Measurements from ENCODE around the gene ZNF91.
"Not testable (repeated sequence)": the region's sequence is repeated elsewhere in the genome, so short reads cannot be mapped to it uniquely, and the experiment has no call there.

ZNF91 gene

GRCh38 chr19:23318941-23319340 is 76.3 kb downstream of the ZNF91 start:
- DNase-seq (ENCODE audit: low spot score); FAIRE-seq: not testable (repeated sequence)

DNA sequence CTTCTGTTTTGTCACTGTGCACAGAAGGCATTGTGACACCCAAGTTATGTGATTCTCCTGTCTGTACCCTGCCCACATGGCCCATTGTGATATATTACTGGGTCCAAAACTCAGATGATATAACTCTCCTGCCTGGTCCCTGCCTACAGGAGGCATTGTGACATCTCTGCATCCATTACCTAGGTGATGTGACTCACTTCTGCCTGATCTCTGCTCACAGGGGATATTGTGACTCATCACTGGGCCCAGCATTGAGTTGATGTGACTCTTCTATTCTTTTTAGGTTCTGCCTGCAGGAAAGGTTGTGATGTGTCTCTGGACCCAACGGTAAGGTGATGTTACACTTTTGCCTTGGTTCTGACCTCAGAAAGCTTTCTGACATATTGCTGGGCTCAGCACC is 77.1 kb downstream of the ZNF91 start:
- DNase-seq (ENCODE audit: low spot score) (no peak), FAIRE-seq (no peak)

DNA sequence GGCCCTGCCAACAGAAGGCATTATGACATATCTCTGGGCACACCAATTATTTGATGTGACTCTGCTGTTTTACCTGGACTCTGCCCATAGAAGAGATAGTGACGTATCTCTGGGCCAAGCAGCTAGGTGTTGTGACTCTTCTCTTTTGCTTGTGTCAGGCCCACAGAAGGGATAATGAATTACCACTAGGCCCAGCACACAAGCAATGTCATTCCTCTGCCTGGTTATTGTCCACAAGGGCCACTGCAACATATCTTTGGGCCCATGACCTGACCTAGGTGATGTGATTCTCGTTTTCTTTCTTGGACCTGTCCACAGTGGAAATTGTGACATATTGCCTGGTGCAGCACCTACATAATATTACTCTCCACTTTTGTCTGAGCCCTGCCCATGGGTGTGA is 80.0 kb downstream of the ZNF91 start:
- no peak for DNase-seq (ENCODE audit: low spot score)
- FAIRE-seq: no peak

DNA sequence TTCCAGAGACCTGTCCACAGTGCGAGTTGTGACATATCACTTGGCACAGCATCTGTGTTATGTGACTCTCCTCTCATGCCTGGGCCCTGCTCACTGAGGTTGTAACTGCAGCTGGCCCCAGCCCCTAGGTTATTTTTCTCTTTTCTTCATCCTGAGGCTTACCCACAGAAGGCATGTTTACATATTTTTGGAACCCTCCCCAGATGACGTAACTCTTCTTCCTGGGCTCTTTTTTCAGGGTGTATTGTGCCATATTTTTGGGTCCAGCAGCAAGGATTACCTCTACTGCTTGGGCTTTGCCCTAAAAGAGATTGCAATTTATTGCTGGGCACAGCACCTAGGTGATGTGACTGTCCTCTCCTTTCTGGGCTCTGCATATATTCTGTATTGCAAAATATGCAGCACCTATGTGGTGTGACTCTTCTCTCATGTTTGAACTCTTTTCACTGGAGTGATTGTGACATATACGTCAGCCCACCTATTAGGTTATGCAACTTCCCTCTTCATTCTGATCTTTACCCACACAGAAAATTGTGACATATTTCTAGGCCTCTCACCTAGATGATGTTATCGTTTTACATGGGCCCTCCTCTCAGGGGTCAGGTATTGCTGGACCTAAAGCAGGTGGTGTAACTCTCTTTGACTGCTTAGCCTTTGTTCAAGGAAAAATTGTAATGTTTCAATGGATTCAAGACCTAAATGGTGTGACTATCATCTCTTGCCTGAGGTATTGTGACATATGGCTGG is 80.6 kb downstream of the ZNF91 start:
- FAIRE-seq: no peak
- no peak for DNase-seq (ENCODE audit: low spot score)

DNA sequence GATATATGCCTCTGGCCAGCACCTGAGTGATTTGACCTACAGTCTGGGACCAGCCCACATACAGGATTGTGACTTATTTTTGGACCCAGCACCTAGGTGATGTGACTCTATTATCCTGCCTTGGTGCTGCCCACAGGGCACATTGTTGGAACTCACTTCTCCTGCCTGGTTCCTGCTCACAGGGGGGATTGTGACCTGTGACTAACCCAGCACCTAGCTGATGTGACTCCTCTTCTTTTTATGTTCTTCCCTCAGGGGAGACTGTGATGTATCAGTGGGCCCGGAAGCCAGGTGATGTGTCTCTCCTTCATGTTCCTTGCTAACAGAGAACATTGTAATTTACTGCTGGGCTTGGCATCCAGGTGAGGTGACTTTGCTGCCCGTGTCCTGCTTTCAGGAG is 82.1 kb downstream of the ZNF91 start:
- no peak for DNase-seq (ENCODE audit: low spot score)
- no peak for FAIRE-seq

DNA sequence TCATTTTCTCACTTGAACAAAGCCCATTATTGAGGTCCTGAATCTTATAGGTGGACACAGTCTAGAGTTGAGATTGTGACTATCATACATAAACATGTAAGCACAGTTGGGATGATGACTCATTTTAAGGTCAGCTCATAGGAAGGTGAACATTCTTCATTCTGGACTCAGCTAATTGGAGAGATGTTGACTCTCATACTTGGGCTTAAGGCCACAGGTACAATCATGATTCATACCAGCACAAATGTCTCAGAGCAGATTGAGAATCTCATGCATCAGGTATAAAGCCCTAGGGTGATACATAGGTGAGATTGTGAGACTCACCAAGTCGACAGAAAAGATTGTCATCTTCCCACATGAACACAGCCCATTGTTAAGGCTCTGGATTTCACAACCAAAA is 82.8 kb downstream of the ZNF91 start:
- DNase-seq (ENCODE audit: low spot score) (no peak), FAIRE-seq (no peak)

GRCh38 chr19:23311551-23311950 is 83.7 kb downstream of the ZNF91 start:
- DNase-seq (ENCODE audit: low spot score): no peak
- no peak for FAIRE-seq

DNA sequence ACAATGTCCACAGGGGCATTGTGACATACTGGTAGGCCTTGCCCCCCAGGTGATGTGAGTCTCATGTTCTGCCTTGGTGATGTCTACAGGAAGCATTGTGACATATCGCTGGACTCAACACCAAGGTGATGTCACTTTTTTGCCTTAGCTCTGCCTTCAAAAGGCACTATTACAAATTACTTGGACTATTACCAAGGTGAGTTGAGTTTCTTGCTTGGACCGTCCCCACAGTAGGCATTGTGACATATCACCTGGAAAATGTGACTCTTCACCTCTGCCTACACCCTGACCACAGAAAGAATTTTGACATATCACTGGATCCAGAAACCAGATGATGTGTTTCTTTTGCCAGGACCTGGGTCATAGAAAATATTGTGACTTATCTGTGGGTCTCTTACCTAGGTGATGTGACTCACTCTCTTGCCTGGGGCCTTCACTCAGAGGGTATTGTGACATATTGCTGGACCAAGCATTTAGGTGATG is 84.5 kb downstream of the ZNF91 start:
- DNase-seq (ENCODE audit: low spot score) (no peak), FAIRE-seq (no peak)

- DNase-seq (ENCODE audit: low spot score): no peak
- no peak for FAIRE-seq
Observed at GRCh38 chr19:23309926-23310325, 85.3 kb downstream of the ZNF91 start.

GRCh38 chr19:23305555-23305954 is 89.7 kb downstream of the ZNF91 start:
- FAIRE-seq (no peak), DNase-seq (ENCODE audit: low spot score) (no peak)

- FAIRE-seq (no peak), DNase-seq (ENCODE audit: low spot score) (no peak)
Observed at GRCh38 chr19:23304238-23304637, 91.0 kb downstream of the ZNF91 start.

DNA sequence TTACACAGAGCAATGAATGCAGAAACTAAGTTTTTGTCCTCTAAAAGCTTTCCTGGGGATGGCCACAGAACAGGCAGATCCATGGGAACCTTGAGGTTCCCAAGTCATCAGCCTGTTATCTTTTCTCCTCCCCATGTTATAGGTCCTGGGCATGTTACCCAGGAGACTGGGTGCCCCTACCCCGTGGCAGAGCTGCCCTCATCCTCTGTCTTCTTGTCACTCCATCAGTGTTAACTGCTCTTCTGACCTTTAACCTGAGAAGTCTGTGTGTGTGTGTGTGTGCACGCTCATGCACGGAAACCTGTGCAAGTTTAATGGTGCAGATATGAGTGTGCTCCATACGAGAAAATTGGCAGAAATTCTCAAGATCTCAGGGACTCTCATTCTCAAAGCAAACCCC is 101.1 kb downstream of the ZNF91 start:
- DNase-seq (ENCODE audit: low spot score) (no peak), FAIRE-seq (no peak)

- not testable (repeated sequence) for FAIRE-seq; DNase-seq (ENCODE audit: low spot score)
Observed at GRCh38 chr19:23289966-23290365, 105.3 kb downstream of the ZNF91 start.

Measured in RCC 7860 (cell line).